T-cell (primary cell): ENCODE data around the gene NISCH. TPM values are rescaled to one million over a fixed set of nuclear protein-coding genes. Genes with fewer than 3 reads are reported as not detected.
A peak's percentile ranks its signal among the peaks of the same experiment; 100 is the strongest.

ENCODE experiments used
- ATAC-seq, 4 experiments: fragments of 200-7000 bp in 3 of 4; fragments of 150-1000 bp in 1 of 4; cut with Tn5 transposase; replicated peaks in 1 of 4; 1 replicate in 3 of 4; 2 replicates in 1 of 4; pipeline ENCODE4 v1.10.0; 2021; ENCODE audit warnings: moderate library complexity in 3 of 4, mild to moderate bottlenecking in 2 of 4, moderate number of reproducible peaks in 1 of 4
- CTCF ChIA-PET, 2 donors: fragments of 300-600 bp; sonication (Branson Sonifier 250); formaldehyde crosslinking; loops; one replicate each; lab custom pipeline; 2022; ENCODE audit warnings: antibody characterized with exemption in 2 of 2; lab: Charles Lee
- POLR2A ChIA-PET, 2 donors: fragments of 300-600 bp; sonication (Branson Sonifier 250); formaldehyde crosslinking; loops; one replicate each; lab custom pipeline; 2022; ENCODE audit warnings: antibody characterized with exemption in 2 of 2; lab: Charles Lee
- DNase-seq, 35 experiments: peaks; one replicate each; pipeline versions ENCODE4 v3.0.0 to v3.0.0-alpha.2; 2013 to 2023
- H3K27ac ChIP-seq: one replicate; pipeline ENCODE4 v1.5.1; 2013; ENCODE audit warnings: low read length
- H3K27me3 ChIP-seq, 2 experiments: replicated peaks in 1 of 2; 1 replicate in 1 of 2; 2 replicates in 1 of 2; pipeline versions ENCODE4 v1.6.1 to v1.7.0; 2013; ENCODE audit warnings: low read length in 1 of 2, mixed read lengths in 1 of 2; ENCODE audit not compliant: control insufficient read depth in 2 of 2, insufficient read depth in 2 of 2; ENCODE audit errors: extremely low read depth in 1 of 2
- H3K36me3 ChIP-seq, 2 donors: 1 replicate in 1 of 2; 2 replicates in 1 of 2; pipeline versions ENCODE4 v1.6.1 to v1.7.0; 2013; ENCODE audit warnings: low read length in 1 of 2; ENCODE audit not compliant: control insufficient read depth in 2 of 2, insufficient read depth in 1 of 2; ENCODE audit errors: extremely low read depth in 1 of 2
- H3K4me1 ChIP-seq, 2 experiments: 1 replicate in 1 of 2; 2 replicates in 1 of 2; pipeline versions ENCODE4 v1.6.1 to v1.7.0; 2013; ENCODE audit warnings: low read length in 2 of 2, mixed read lengths in 1 of 2; ENCODE audit not compliant: insufficient read depth in 2 of 2, control insufficient read depth in 1 of 2; ENCODE audit errors: extremely low read depth in 1 of 2
- H3K4me3 ChIP-seq, 2 donors: 1 replicate in 1 of 2; 2 replicates in 1 of 2; pipeline versions ENCODE4 v1.5.1 to v1.7.0; 2013; ENCODE audit warnings: mild to moderate bottlenecking in 2 of 2, low read length in 1 of 2, moderate library complexity in 1 of 2; ENCODE audit not compliant: control insufficient read depth in 1 of 2; ENCODE audit errors: extremely low read depth in 1 of 2
- H3K9me3 ChIP-seq: 2 replicates; pipeline ENCODE4 v1.7.0; 2013
- H3K27ac Mint-ChIP-seq, 2 donors: one replicate each; pipeline ENCODE4 v1.8.0; 2020 to 2021; ENCODE audit warnings: mild to moderate bottlenecking in 2 of 2, mixed read lengths in 2 of 2
- H3K27me3 Mint-ChIP-seq, 2 donors: one replicate each; pipeline ENCODE4 v1.8.0; 2021 to 2022; ENCODE audit warnings: mixed read lengths in 2 of 2
- H3K36me3 Mint-ChIP-seq: one replicate; pipeline ENCODE4 v1.8.0; 2021; ENCODE audit warnings: mixed read lengths
- H3K4me1 Mint-ChIP-seq, 3 donors: one replicate each; pipeline ENCODE4 v1.8.0; 2020 to 2022; ENCODE audit warnings: mixed read lengths in 3 of 3, mild to moderate bottlenecking in 1 of 3
- H3K4me3 Mint-ChIP-seq, 3 donors: one replicate each; pipeline ENCODE4 v1.8.0; 2020 to 2022; ENCODE audit warnings: mild to moderate bottlenecking in 3 of 3, mixed read lengths in 3 of 3, moderate library complexity in 3 of 3
- H3K9me3 Mint-ChIP-seq, 3 donors: one replicate each; pipeline ENCODE4 v1.8.0; 2020 to 2022; ENCODE audit warnings: mixed read lengths in 3 of 3
- WGBS: methylation state at CpG from one replicate; pipeline ENCODE4 v1.1.5; 2013; ENCODE audit warnings: missing lambda C conversion rate; ENCODE audit not compliant: insufficient coverage; 5-methylcytosine and 5-hydroxymethylcytosine counted together
- total RNA-seq, 35 experiments: library from RNA in 6 of 35; stranded (reverse) in 6 of 35; fragments of 120-200 nt in 1 of 35; gene quantifications; one replicate each; pipeline versions ENCODE4 v1.2.1 to v1.2.4 and lab custom pipeline; 2013 to 2026

The NISCH gene
- total RNA-seq, 5 donors from 2014 or later (not counting 1 experiment from before 2014, with no cell fraction given): 152 to 171 (median 157) TPM

DNA sequence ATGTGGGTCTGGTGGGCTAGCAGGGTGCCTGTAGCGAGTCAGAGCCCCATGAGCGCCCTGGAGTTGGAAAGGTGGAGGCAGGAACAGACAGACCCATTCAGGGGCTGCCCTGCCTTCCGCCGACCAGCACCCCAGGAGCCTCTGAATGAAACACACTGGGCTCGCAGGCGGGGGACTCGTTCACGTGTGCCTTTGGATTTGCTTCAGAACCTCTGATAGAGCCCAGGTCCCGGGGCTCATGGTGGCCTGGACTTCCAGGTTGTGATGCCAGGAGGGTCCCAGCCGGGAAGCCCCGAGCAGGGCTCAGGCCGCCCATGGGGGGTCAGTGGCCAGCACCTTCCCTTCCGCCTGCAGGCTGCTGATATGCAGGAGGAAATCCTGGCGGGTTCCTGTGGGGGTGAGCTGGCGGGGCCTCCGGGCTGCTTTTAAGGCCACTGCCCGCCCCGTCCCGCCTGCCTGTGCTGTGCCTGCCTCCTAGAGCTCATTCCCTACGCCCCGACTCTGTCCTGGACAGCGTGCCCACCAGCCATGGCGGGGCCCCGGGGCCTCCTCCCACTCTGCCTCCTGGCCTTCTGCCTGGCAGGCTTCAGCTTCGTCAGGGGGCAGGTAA lies 39.6 kb downstream of the NISCH start, which contains the start of gene STAB1:
Gene STAB1 (plus strand): TSS at position 453 of the 610 bp plus-strand sequence. CDS start 76 bp downstream, at position 529.
- POLR2A ChIA-PET: no interaction called here
- Mint-ChIP-seq H3K27ac (peak within 1 kb of the TSS in 1 of 2 donors; percentile 28), H3K9me3 (no peaks in the 10 kb centered on the region), H3K27me3 (no peaks in the 10 kb centered on the region), H3K4me3 (no peak within 1 kb of the TSS), H3K36me3 (peaks cover 24% of the 10 kb centered on the region), H3K4me1 (peaks cover 2 to 9% (median 4%) of the 10 kb centered on the region in 3 donors)
- DNase-seq (no peak), ATAC-seq (no peak)
- Histone ChIP-seq H3K4me3 (no peak within 1 kb of the TSS), H3K9me3 (no peaks in the 10 kb centered on the region), H3K27ac (no peak within 1 kb of the TSS), H3K27me3 (peaks cover 0 to 10% of the 10 kb centered on the region in 2 experiments), H3K4me1 (peaks cover 2 to 8% of the 10 kb centered on the region in 2 experiments), H3K36me3 (peaks cover 12 to 26% of the 10 kb centered on the region in 2 donors)
- WGBS: 47% methylated on average over 23 of the region's 25 CpGs
- CTCF ChIA-PET: no interaction called here

- POLR2A ChIA-PET: no interaction called here
- H3K27me3 ChIP-seq: peaks cover 0 to 12% of the 10 kb centered on the region in 2 experiments
- CTCF ChIA-PET: no interaction called here
- no peaks in the 10 kb centered on the region for H3K9me3 Mint-ChIP-seq
- 77% methylated on average over 10 of the region's 16 CpGs for WGBS
- peaks cover 2 to 17% of the 10 kb centered on the region in 2 donors for H3K36me3 ChIP-seq
- H3K9me3 ChIP-seq: no peaks in the 10 kb centered on the region
- peaks cover 2 to 9% (median 4%) of the 10 kb centered on the region in 3 donors for H3K4me1 Mint-ChIP-seq
- H3K4me1 ChIP-seq: peaks cover 2 to 8% of the 10 kb centered on the region in 2 experiments
- no peak overlapping the region for H3K27ac ChIP-seq
- ATAC-seq (no peak), DNase-seq (no peak)
- no peak overlapping the region for H3K4me3 ChIP-seq
- no peak overlapping the region for H3K4me3 Mint-ChIP-seq
- H3K27ac Mint-ChIP-seq: no peak overlapping the region
- peaks cover 17% of the 10 kb centered on the region for H3K36me3 Mint-ChIP-seq
- no peaks in the 10 kb centered on the region for H3K27me3 Mint-ChIP-seq
Measured at GRCh38 chr3:52495777-52496602, 40.6 kb downstream of the NISCH start.

DNA sequence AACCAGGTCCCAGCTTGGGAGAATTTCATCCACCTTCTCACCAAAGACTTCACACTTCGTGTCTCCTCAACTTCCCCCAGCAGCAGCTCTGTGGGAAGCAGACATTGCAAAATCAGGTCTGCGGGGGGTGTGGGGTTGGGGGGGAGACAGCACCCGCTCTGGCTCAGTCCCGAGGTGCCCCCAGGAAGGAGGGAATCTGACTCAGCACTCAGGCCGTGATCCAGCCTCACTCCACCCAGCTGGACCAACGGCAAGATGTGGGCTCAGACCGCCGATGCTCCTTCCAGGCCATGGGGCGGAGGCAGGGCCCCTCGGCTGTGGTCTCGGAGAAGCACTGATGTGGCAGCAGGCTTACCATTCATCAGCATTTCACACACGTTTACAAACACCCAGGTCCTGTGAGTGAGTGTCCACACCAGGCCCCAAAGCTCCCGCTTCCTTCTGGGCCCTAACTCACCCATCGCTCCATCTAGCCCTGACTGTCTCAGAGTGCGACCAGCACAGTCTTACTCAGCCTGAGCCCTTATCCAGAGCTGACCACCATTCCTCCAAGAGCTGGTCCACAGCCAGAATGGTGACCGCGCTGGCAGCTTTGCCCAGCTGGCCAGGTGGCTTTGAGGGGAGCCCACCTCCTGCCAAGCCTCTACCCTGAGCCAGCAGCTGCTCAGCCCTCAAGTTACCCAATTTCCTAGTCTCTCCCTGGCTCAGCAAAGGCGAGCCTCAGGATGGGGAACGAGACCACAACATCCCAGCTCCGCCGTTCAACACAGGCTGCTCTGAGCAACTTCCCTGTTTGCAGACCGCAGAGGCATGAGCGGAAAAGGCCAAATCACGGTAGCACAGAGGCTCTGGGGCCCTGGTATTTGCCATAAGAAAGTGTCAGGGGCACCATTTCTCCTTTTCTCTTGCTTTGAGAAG lies 43.0 kb downstream of the NISCH start:
- CTCF ChIA-PET: no interaction called here
- Mint-ChIP-seq H3K4me1 (peaks cover 2 to 9% (median 4%) of the 10 kb centered on the region in 3 donors), H3K36me3 (no peaks in the 10 kb centered on the region), H3K27ac (peak overlapping the region in 1 of 2 donors; percentile 16), H3K9me3 (no peaks in the 10 kb centered on the region), H3K4me3 (no peak overlapping the region), H3K27me3 (no peaks in the 10 kb centered on the region)
- ATAC-seq (peak in 1 of 4 experiments; percentile 25), DNase-seq (peak in 5 of 35 experiments; percentile 6 to 43 (median 9))
- peaks cover 2 to 8% of the 10 kb centered on the region in 2 experiments for H3K4me1 ChIP-seq
- 39% methylated on average over 20 of the region's 24 CpGs for WGBS
- H3K36me3 ChIP-seq: no peaks in the 10 kb centered on the region
- no peak overlapping the region for H3K27ac ChIP-seq
- POLR2A ChIA-PET: interaction anchor here (0.6 kb wide), 2 partner anchors 234 to 354 kb away, joined by 4 to 10 read pairs; no protein-coding TSS in a partner anchor
- no peak overlapping the region for H3K4me3 ChIP-seq
- H3K9me3 ChIP-seq: no peaks in the 10 kb centered on the region
- peaks cover 0 to 12% of the 10 kb centered on the region in 2 experiments for H3K27me3 ChIP-seq

GRCh38 chr3:52501046-52501445 lies 45.6 kb downstream of the NISCH start:
- POLR2A ChIA-PET: no interaction called here
- Histone ChIP-seq H3K4me1 (peaks cover 0 to 2% of the 10 kb centered on the region in 2 experiments), H3K36me3 (no peaks in the 10 kb centered on the region), H3K27me3 (peaks cover 0 to 17% of the 10 kb centered on the region in 2 experiments), H3K4me3 (no peak overlapping the region), H3K9me3 (no peaks in the 10 kb centered on the region), H3K27ac (no peak overlapping the region)
- Mint-ChIP-seq H3K36me3 (no peaks in the 10 kb centered on the region), H3K27ac (no peak overlapping the region), H3K9me3 (no peaks in the 10 kb centered on the region), H3K4me1 (peaks cover 0 to 2% (median 0%) of the 10 kb centered on the region in 3 donors), H3K4me3 (no peak overlapping the region), H3K27me3 (no peaks in the 10 kb centered on the region)
- CTCF ChIA-PET: no interaction called here
- ATAC-seq (no peak), DNase-seq (no peak)
- 77% methylated on average over 10 of the region's 11 CpGs for WGBS

DNA sequence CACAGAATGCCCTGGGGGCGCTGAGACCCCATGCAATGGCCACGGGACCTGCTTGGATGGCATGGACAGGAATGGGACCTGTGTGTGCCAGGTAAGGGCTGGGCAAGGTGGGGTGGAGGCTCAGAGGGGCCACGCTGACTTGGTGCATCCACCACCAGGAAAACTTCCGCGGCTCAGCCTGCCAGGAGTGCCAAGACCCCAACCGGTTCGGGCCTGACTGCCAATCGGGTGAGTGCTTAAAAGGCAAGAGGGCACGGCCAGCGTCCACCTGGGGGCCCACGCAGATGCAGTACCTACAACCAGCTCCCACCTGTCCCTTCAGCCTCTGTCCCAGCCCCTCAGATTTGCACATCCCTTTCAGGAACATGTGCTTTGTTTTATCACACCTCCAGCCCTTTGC lies 46.6 kb downstream of the NISCH start:
- peaks cover 0 to 2% of the 10 kb centered on the region in 2 experiments for H3K4me1 ChIP-seq
- H3K36me3 ChIP-seq: no peaks in the 10 kb centered on the region
- no peak overlapping the region for H3K4me3 ChIP-seq
- H3K27me3 Mint-ChIP-seq: no peaks in the 10 kb centered on the region
- peaks cover 0 to 2% (median 0%) of the 10 kb centered on the region in 3 donors for H3K4me1 Mint-ChIP-seq
- no peaks in the 10 kb centered on the region for H3K36me3 Mint-ChIP-seq
- DNase-seq: no peak
- no peak overlapping the region for H3K4me3 Mint-ChIP-seq
- ChIA-PET POLR2A (no interaction called here), CTCF (no interaction called here)
- H3K27ac Mint-ChIP-seq: no peak overlapping the region
- no peak for ATAC-seq
- peaks cover 0 to 19% of the 10 kb centered on the region in 2 experiments for H3K27me3 ChIP-seq
- no peaks in the 10 kb centered on the region for H3K9me3 Mint-ChIP-seq
- H3K27ac ChIP-seq: no peak overlapping the region
- 88% methylated on average over 11 of the region's 11 CpGs for WGBS
- no peaks in the 10 kb centered on the region for H3K9me3 ChIP-seq
